HCT116 (cell line): Measurements from ENCODE around the gene RBM8A. TPM values are rescaled to one million over a fixed set of nuclear protein-coding genes. Genes with fewer than 3 reads are reported as not detected.

ENCODE experiments used
- ATAC-seq: fragments of 200-7000 bp; cut with Tn5 transposase; 2 replicates; pipeline ENCODE4 v1.9.1; 2020; ENCODE audit warnings: mild to moderate bottlenecking, moderate library complexity
- BruUV-seq: library from RNA; stranded (reverse); fragments of 400-500 nt; replicated peaks from 2 replicates; lab custom pipeline; 2021; lab: Mats Ljungman, UMichigan
- CTCF ChIA-PET: fragments of 300-600 bp; sonication (Branson Sonifier 250); formaldehyde crosslinking; loops from one replicate; lab custom pipeline; 2021; ENCODE audit warnings: antibody characterized with exemption; lab: Charles Lee
- POLR2A ChIA-PET: fragments of 300-600, 350-600 bp; sonication (Branson Sonifier 250); formaldehyde crosslinking; loops from one replicate; lab custom pipeline; 2021; ENCODE audit warnings: antibody characterized with exemption; lab: Charles Lee
- RAD21 ChIA-PET, 2 experiments: fragments of 300-600 bp; sonication (Branson Sonifier 250); formaldehyde crosslinking; loops; one replicate each; lab custom pipeline; 2023; ENCODE audit warnings: low total read pairs in 2 of 2; ENCODE audit not compliant: uncharacterized antibody in 2 of 2, unreplicated experiment in 2 of 2, low non-redundant PET in 1 of 2; lab: Charles Lee
- DNase-seq: peaks from one replicate; pipeline ENCODE4 v3.0.0-alpha.2; 2010; ENCODE audit warnings: low read depth, low spot score
- H2AFZ ChIP-seq: fragments of 200-600 bp; shearing (Covaris generic), sonication (generic); 2 replicates; pipeline ENCODE4 v1.6.1; 2017; ENCODE audit warnings: low read depth, mixed run types, mixed read lengths, antibody characterized with exemption, low read length; ENCODE audit not compliant: poor library complexity, severe bottlenecking
- H3K27ac ChIP-seq: 2 replicates; pipeline ENCODE4 v1.5.1; 2012; ENCODE audit warnings: low read depth, low read length
- H3K27me3 ChIP-seq: fragments of 200-600 bp; sonication (generic); 2 replicates; pipeline ENCODE4 v1.6.1; 2016; ENCODE audit warnings: mixed run types, low read length, mixed read lengths; ENCODE audit not compliant: insufficient read depth
- H3K36me3 ChIP-seq, 2 experiments: fragments of 200-500 bp in 1 of 2; fragments of 200-600 bp in 1 of 2; sonication (Bioruptor generic) in 1 of 2; sonication (generic) in 1 of 2; 2 replicates each; pipeline versions ENCODE4 v1.5.1 to v1.6.1; 2014 to 2016; ENCODE audit warnings: low read length in 2 of 2, inconsistent platforms in 1 of 2, mixed read lengths in 1 of 2, mixed run types in 1 of 2; ENCODE audit not compliant: insufficient read depth in 2 of 2, control insufficient read depth in 1 of 2
- H3K4me1 ChIP-seq, 2 experiments: fragments of 200-600 bp in 1 of 2; sonication (generic) in 1 of 2; 2 replicates each; pipeline versions ENCODE4 v1.5.1 to v1.6.1; 2012 to 2017; ENCODE audit warnings: low read length in 2 of 2, inconsistent platforms in 1 of 2, mild to moderate bottlenecking in 1 of 2, mixed read lengths in 1 of 2, mixed run types in 1 of 2, moderate library complexity in 1 of 2; ENCODE audit not compliant: insufficient read depth in 2 of 2, control insufficient read depth in 1 of 2
- H3K4me2 ChIP-seq: fragments of 200-600 bp; sonication (generic); 2 replicates; pipeline ENCODE4 v1.6.1; 2017; ENCODE audit warnings: mixed run types, low read length, mixed read lengths
- H3K4me3 ChIP-seq, 2 experiments: fragments of 200-600 bp in 1 of 2; sonication (generic) in 1 of 2; replicated peaks in 1 of 2; 2 replicates each; pipeline ENCODE4 v1.5.1; 2011 to 2016; ENCODE audit warnings: low read length in 2 of 2, control low read depth in 1 of 2, low read depth in 1 of 2, mild to moderate bottlenecking in 1 of 2, mixed read lengths in 1 of 2, mixed run types in 1 of 2
- H3K79me2 ChIP-seq: fragments of 200-600 bp; sonication (generic); 2 replicates; pipeline ENCODE4 v1.6.1; 2017; ENCODE audit warnings: mild to moderate bottlenecking, mixed run types, low read length, moderate library complexity, mixed read lengths; ENCODE audit not compliant: insufficient read depth
- H3K9ac ChIP-seq: fragments of 200-600 bp; sonication (generic); 2 replicates; pipeline ENCODE4 v1.6.1; 2016; ENCODE audit warnings: low read length, mixed read lengths
- H3K9me2 ChIP-seq: fragments of 200-600 bp; sonication (generic), shearing (Covaris generic); 2 replicates; pipeline ENCODE4 v1.6.1; 2017; ENCODE audit warnings: mixed run types, mild to moderate bottlenecking, moderate library complexity; ENCODE audit not compliant: insufficient read depth
- H3K9me3 ChIP-seq, 2 experiments: fragments of 200-500 bp in 1 of 2; fragments of 200-600 bp in 1 of 2; sonication (Bioruptor generic) in 1 of 2; sonication (generic) in 1 of 2; 2 replicates each; pipeline ENCODE4 v1.6.1; 2014 to 2017; ENCODE audit warnings: low read length in 2 of 2, mixed read lengths in 2 of 2, inconsistent platforms in 1 of 2, low read depth in 1 of 2, mild to moderate bottlenecking in 1 of 2, mixed run types in 1 of 2, moderate library complexity in 1 of 2; ENCODE audit not compliant: control insufficient read depth in 1 of 2, insufficient read depth in 1 of 2
- H4K20me1 ChIP-seq: fragments of 200-600 bp; sonication (generic), shearing (Covaris generic); 2 replicates; pipeline ENCODE4 v1.6.1; 2017; ENCODE audit warnings: mixed run types, mild to moderate bottlenecking, moderate library complexity; ENCODE audit not compliant: insufficient read depth
- EGR1 ChIP-seq: IDR thresholded peaks from 2 replicates; pipeline ENCODE4 v1.6.1; 2012; ENCODE audit warnings: low read depth
- ELF1 ChIP-seq: IDR thresholded peaks from 2 replicates; pipeline ENCODE4 v1.6.1; 2012; ENCODE audit warnings: low read depth, borderline replicate concordance
- FOSL1 ChIP-seq: IDR thresholded peaks from 2 replicates; pipeline ENCODE4 v1.6.1; 2012; ENCODE audit warnings: low read depth
- POLR2A ChIP-seq: IDR thresholded peaks from 2 replicates; pipeline ENCODE4 v1.7.0; 2011; ENCODE audit warnings: borderline replicate concordance; ENCODE audit not compliant: insufficient read depth, insufficient read length; ENCODE audit errors: extremely low read depth
- POLR2AphosphoS5 ChIP-seq: IDR thresholded peaks from 2 replicates; pipeline ENCODE4 v1.6.1; 2011; ENCODE audit warnings: mild to moderate bottlenecking, low read depth, low read length, moderate library complexity
- SIN3A ChIP-seq: IDR thresholded peaks from 2 replicates; pipeline ENCODE4 v1.6.1; 2012; ENCODE audit warnings: low read depth
- TCF7L2 ChIP-seq: IDR thresholded peaks from 2 replicates; pipeline ENCODE4 v1.7.0; 2011; ENCODE audit warnings: borderline replicate concordance, inconsistent platforms; ENCODE audit not compliant: insufficient read depth, insufficient read length; ENCODE audit errors: extremely low read depth
- ZBTB33 ChIP-seq: IDR thresholded peaks from 2 replicates; pipeline ENCODE4 v1.6.1; 2011; ENCODE audit warnings: mild to moderate bottlenecking, low read length, moderate library complexity; ENCODE audit not compliant: insufficient replicate concordance; ENCODE audit errors: extremely low read depth
- ZNF274 ChIP-seq: fragments of 200-500 bp; sonication (Bioruptor generic); IDR thresholded peaks from 2 replicates; pipeline ENCODE4 v1.6.1; 2014; ENCODE audit warnings: mild to moderate bottlenecking, low read depth, low read length, inconsistent platforms
- intact Hi-C: fragments of 100-400 bp; cut with micrococcal nuclease; formaldehyde crosslinking; loops from 2 replicates; pipeline ENCODE4 v1.10.0; 2022
- total RNA-seq: library from RNA; stranded (reverse); gene quantifications from one replicate; pipeline ENCODE4 v1.2.1, GENCODE V29; 2021; ENCODE audit not compliant: unreplicated experiment

The RBM8A gene
- total RNA-seq, 1 experiment from 2014 or later, result 195 TPM

DNA sequence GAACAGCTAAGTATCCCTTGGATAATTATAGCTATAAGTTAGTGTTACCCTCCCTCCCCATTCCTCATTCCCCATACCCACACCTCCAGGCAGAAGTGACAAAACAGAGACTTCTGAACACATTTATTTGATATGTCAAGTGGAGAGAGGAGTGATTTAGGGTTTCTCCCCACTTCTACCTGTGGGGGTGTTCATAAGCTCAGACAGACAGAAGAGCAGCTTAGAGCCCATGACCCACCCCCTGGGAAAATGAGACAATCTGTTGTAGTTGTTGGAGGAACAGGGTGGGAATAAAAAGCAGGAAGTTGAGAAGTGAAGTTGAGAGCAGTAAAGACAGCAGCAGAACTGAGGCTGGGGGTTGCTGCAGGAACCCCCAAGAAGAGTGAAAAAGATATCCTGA lies 32.0 kb upstream of the RBM8A start:
- ATAC-seq (no peak), DNase-seq (no peak)
- no peaks in the 10 kb centered on the region for H3K79me2 ChIP-seq
- H3K4me2 ChIP-seq, result no peak overlapping the region
- TF ChIP-seq SIN3A (no peak), ZNF274 (no peak), POLR2A (no peak), TCF7L2 (no peak), ZBTB33 (no peak), POLR2AphosphoS5 (no peak), FOSL1 (no peak), ELF1 (no peak), EGR1 (no peak)
- H2AFZ ChIP-seq, result no peak overlapping the region
- CTCF ChIA-PET, result no interaction called here
- intact Hi-C loops, result no loop called here
- H3K4me3 ChIP-seq, result no peak overlapping the region
- H3K4me1 ChIP-seq, result peaks cover 27 to 45% of the 10 kb centered on the region in 2 experiments
- H3K9me2 ChIP-seq, result no peaks in the 10 kb centered on the region
- POLR2A ChIA-PET, result interaction anchor here (1.2 to 1.8 kb wide), 2 partner anchors 101 to 678 kb away, joined by 3 to 12 read pairs; partner anchors contain the start of gene PIAS3
- H3K27me3 ChIP-seq, result no peaks in the 10 kb centered on the region
- no peak overlapping the region for H3K9ac ChIP-seq
- H3K9me3 ChIP-seq, result no peaks in the 10 kb centered on the region
- H3K36me3 ChIP-seq, result no peaks in the 10 kb centered on the region
- BruUV-seq, result no TSS peak
- RAD21 ChIA-PET, result no interaction called here
- H4K20me1 ChIP-seq, result no peaks in the 10 kb centered on the region
- H3K27ac ChIP-seq, result no peak overlapping the region
